H9 (cell line): ENCODE measurements around the gene LRP1-AS. TPM values are rescaled to one million over a fixed set of nuclear protein-coding genes. Genes with fewer than 3 reads are reported as not detected.

Source experiments
- DNase-seq: peaks from one replicate; pipeline ENCODE4 v3.0.0-alpha.2; 2017
- H2AFZ ChIP-seq: one replicate; pipeline ENCODE4 v1.6.1; 2013; ENCODE audit warnings: mild to moderate bottlenecking, low read length, control low read depth, moderate library complexity
- H2AK5ac ChIP-seq: 2 replicates; pipeline ENCODE4 v1.6.1; 2013; ENCODE audit warnings: low read length, control low read depth, mixed read lengths; ENCODE audit not compliant: insufficient read length
- H2BK120ac ChIP-seq: one replicate; pipeline ENCODE4 v1.6.1; 2013; ENCODE audit warnings: low read depth, mild to moderate bottlenecking, low read length, control low read depth, inconsistent platforms; ENCODE audit not compliant: poor library complexity, severe bottlenecking
- H2BK12ac ChIP-seq: 2 replicates; pipeline ENCODE4 v1.6.1; 2013; ENCODE audit warnings: low read length, control low read depth, mixed read lengths, low read depth; ENCODE audit not compliant: insufficient read length
- H2BK15ac ChIP-seq: 2 replicates; pipeline ENCODE4 v1.6.1; 2013; ENCODE audit warnings: low read depth, low read length, control low read depth
- H2BK20ac ChIP-seq: one replicate; pipeline ENCODE4 v1.6.1; 2013; ENCODE audit warnings: low read depth, mild to moderate bottlenecking, low read length, control low read depth, inconsistent platforms; ENCODE audit not compliant: poor library complexity, severe bottlenecking
- H2BK5ac ChIP-seq: 2 replicates; pipeline ENCODE4 v1.6.1; 2013; ENCODE audit warnings: low read length, control low read depth, mixed read lengths; ENCODE audit not compliant: insufficient read length
- H3K14ac ChIP-seq: 2 replicates; pipeline ENCODE4 v1.6.1; 2013; ENCODE audit warnings: low read length, control low read depth; ENCODE audit not compliant: insufficient read depth
- H3K18ac ChIP-seq: 2 replicates; pipeline ENCODE4 v1.6.1; 2013; ENCODE audit warnings: low read depth, mild to moderate bottlenecking, mixed read lengths, low read length, control low read depth; ENCODE audit not compliant: insufficient read length
- H3K23ac ChIP-seq: 2 replicates; pipeline ENCODE4 v1.6.1; 2013; ENCODE audit warnings: low read length, control low read depth, mixed read lengths, low read depth; ENCODE audit not compliant: insufficient read length
- H3K23me2 ChIP-seq: 2 replicates; pipeline ENCODE4 v1.6.1; 2013; ENCODE audit warnings: low read depth, mild to moderate bottlenecking, mixed read lengths, low read length, control low read depth; ENCODE audit not compliant: insufficient read length, poor library complexity, severe bottlenecking
- H3K27ac ChIP-seq: 2 replicates; pipeline ENCODE4 v1.5.1; 2013; ENCODE audit warnings: low read length, control low read depth, mixed read lengths, low read depth; ENCODE audit not compliant: insufficient read length
- H3K27me3 ChIP-seq: 2 replicates; pipeline ENCODE4 v1.6.1; 2013; ENCODE audit warnings: low read length, control low read depth, inconsistent platforms; ENCODE audit not compliant: insufficient read depth
- H3K4ac ChIP-seq: 2 replicates; pipeline ENCODE4 v1.6.1; 2013; ENCODE audit warnings: low read depth, mild to moderate bottlenecking, control low read depth, inconsistent platforms, low read length, moderate library complexity
- H3K4me1 ChIP-seq: 2 replicates; pipeline ENCODE4 v1.6.1; 2013; ENCODE audit warnings: low read length, control low read depth, inconsistent platforms; ENCODE audit not compliant: insufficient read depth
- H3K4me2 ChIP-seq: 2 replicates; pipeline ENCODE4 v1.6.1; 2013; ENCODE audit warnings: low read length, control low read depth, mixed read lengths; ENCODE audit not compliant: insufficient read length, insufficient read depth
- H3K56ac ChIP-seq: 2 replicates; pipeline ENCODE4 v1.6.1; 2013; ENCODE audit warnings: low read depth, mild to moderate bottlenecking, mixed read lengths, low read length, control low read depth; ENCODE audit not compliant: insufficient read length
- H3K79me1 ChIP-seq: 2 replicates; pipeline ENCODE4 v1.6.1; 2013; ENCODE audit warnings: low read depth, mild to moderate bottlenecking, moderate library complexity, low read length, control low read depth, inconsistent platforms; ENCODE audit not compliant: insufficient read depth, poor library complexity, severe bottlenecking
- H3K79me2 ChIP-seq: 2 replicates; pipeline ENCODE4 v1.6.1; 2013; ENCODE audit warnings: low read length, control low read depth, inconsistent platforms; ENCODE audit not compliant: insufficient read depth
- H3K9ac ChIP-seq: 2 replicates; pipeline ENCODE4 v1.6.1; 2013; ENCODE audit warnings: low read length, control low read depth, mixed read lengths; ENCODE audit not compliant: insufficient read length; ENCODE audit errors: extremely low read depth
- H3K9me3 ChIP-seq: one replicate; pipeline ENCODE4 v1.6.1; 2013; ENCODE audit warnings: low read depth, low read length, inconsistent platforms; ENCODE audit not compliant: control insufficient read depth
- H3T11ph ChIP-seq: one replicate; pipeline ENCODE4 v1.6.1; 2013; ENCODE audit warnings: mild to moderate bottlenecking, low read length, control low read depth, inconsistent platforms
- H4K20me1 ChIP-seq: one replicate; pipeline ENCODE4 v1.6.1; 2013; ENCODE audit not compliant: control insufficient read depth, insufficient read length, insufficient read depth
- H4K5ac ChIP-seq: 2 replicates; pipeline ENCODE4 v1.6.1; 2013; ENCODE audit warnings: low read depth, mild to moderate bottlenecking, mixed read lengths, low read length, control low read depth; ENCODE audit not compliant: insufficient read length
- H4K8ac ChIP-seq: replicated peaks from 2 replicates; pipeline ENCODE4 v1.6.1; 2013; ENCODE audit warnings: low read length, control low read depth, mixed read lengths, low read depth; ENCODE audit not compliant: insufficient read length
- H4K91ac ChIP-seq: 2 replicates; pipeline ENCODE4 v1.6.1; 2013; ENCODE audit warnings: low read depth, mild to moderate bottlenecking, moderate library complexity, mixed read lengths, low read length, control low read depth; ENCODE audit not compliant: insufficient read length
- H3K27ac Mint-ChIP-seq, 3 experiments: 2 replicates in 2 of 3; 3 replicates in 1 of 3; pipeline ENCODE4 v1.8.0; 2020 to 2021; ENCODE audit warnings: mixed read lengths in 3 of 3, mild to moderate bottlenecking in 1 of 3, moderate library complexity in 1 of 3
- H3K27me3 Mint-ChIP-seq: 2 replicates; pipeline ENCODE4 v1.8.0; 2021; ENCODE audit warnings: low read depth, mild to moderate bottlenecking, moderate library complexity, mixed read lengths
- H3K36me3 Mint-ChIP-seq, 3 experiments: 2 replicates in 2 of 3; 3 replicates in 1 of 3; pipeline ENCODE4 v1.8.0; 2020 to 2021; ENCODE audit warnings: low read depth in 3 of 3, mixed read lengths in 3 of 3; ENCODE audit not compliant: insufficient read depth in 1 of 3
- H3K4me1 Mint-ChIP-seq, 2 experiments: 2 replicates each; pipeline ENCODE4 v1.8.0; 2020; ENCODE audit warnings: mixed read lengths in 2 of 2
- H3K4me3 Mint-ChIP-seq, 2 experiments: 2 replicates in 1 of 2; 3 replicates in 1 of 2; pipeline ENCODE4 v1.8.0; 2020 to 2021; ENCODE audit warnings: mild to moderate bottlenecking in 2 of 2, mixed read lengths in 2 of 2, moderate library complexity in 1 of 2
- H3K9me3 Mint-ChIP-seq, 2 experiments: 2 replicates in 1 of 2; 3 replicates in 1 of 2; pipeline ENCODE4 v1.8.0; 2020; ENCODE audit warnings: mild to moderate bottlenecking in 2 of 2, mixed read lengths in 2 of 2, moderate library complexity in 1 of 2
- WGBS: extraction: QIAGEN DNeasy Blood & Tissue Kit; methylation state at CpG from one replicate; pipeline ENCODE4 v1.1.7; 2013; ENCODE audit warnings: missing lambda C conversion rate, low lambda C conversion rate, mixed read lengths; ENCODE audit not compliant: insufficient read length; ENCODE audit errors: extremely low coverage; 5-methylcytosine and 5-hydroxymethylcytosine counted together
- total RNA-seq: library from RNA; stranded (reverse); gene quantifications from 2 replicates; pipeline ENCODE4 v1.2.1, GENCODE V29; 2021
- TF ChIP-seq, protein P1 (sequence below): fragments of 200-600 bp; sonication (generic); conservative IDR thresholded peaks from 3 replicates; pipeline ENCODE4 v1.8.0; 2021; ENCODE audit warnings: antibody characterized with exemption, mild to moderate bottlenecking

LRP1-AS gene
- total RNA-seq, 1 experiment from 2014 or later = not detected

DNA sequence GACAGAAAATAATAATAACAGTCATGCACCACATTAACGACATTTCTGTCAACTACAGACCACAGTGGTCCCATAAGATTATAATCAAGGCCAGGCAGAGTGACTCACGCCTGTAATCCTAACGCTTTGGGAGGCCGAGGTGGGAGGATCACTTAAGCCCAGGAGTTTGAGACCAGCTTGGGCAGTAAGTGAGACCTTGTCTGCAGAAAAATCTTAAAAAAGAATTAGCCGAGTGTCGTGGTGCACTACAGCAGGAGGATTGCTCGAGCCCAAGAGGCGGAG lies 49.9 kb downstream of the LRP1-AS start:
- Histone ChIP-seq H4K20me1 (no peaks in the 10 kb centered on the region), H3K79me1 (no peaks in the 10 kb centered on the region), H4K91ac (no peak overlapping the region), H3K9me3 (no peaks in the 10 kb centered on the region), H3K23me2 (no peaks in the 10 kb centered on the region), H3K79me2 (no peaks in the 10 kb centered on the region), H2BK15ac (no peak overlapping the region), H3K4me2 (no peak overlapping the region), H2BK20ac (no peak overlapping the region), H2BK12ac (no peak overlapping the region), H3K27me3 (no peaks in the 10 kb centered on the region), H3T11ph (no peak overlapping the region), H2AK5ac (no peak overlapping the region), H3K4ac (no peak overlapping the region), H2AFZ (no peak overlapping the region), H3K14ac (no peak overlapping the region), H3K56ac (no peak overlapping the region), H3K23ac (no peak overlapping the region), H3K9ac (no peak overlapping the region), H4K8ac (no peak overlapping the region), H3K27ac (no peak overlapping the region), H2BK120ac (no peak overlapping the region), H3K18ac (no peak overlapping the region), H3K4me1 (no peaks in the 10 kb centered on the region; the same call in 1 of the 2 replicates), H4K5ac (no peak overlapping the region), H2BK5ac (no peak overlapping the region)
- Mint-ChIP-seq H3K27ac (no peak overlapping the region), H3K36me3 (peaks cover 10 to 71% (median 57%) of the 10 kb centered on the region in 3 experiments), H3K27me3 (no peaks in the 10 kb centered on the region; the same call in 1 of the 2 replicates), H3K4me1 (peaks cover 31 to 32% of the 10 kb centered on the region in 2 experiments), H3K4me3 (no peak overlapping the region), H3K9me3 (no peaks in the 10 kb centered on the region)
- DNase-seq = no peak
- TF ChIP-seq, protein P1, sequence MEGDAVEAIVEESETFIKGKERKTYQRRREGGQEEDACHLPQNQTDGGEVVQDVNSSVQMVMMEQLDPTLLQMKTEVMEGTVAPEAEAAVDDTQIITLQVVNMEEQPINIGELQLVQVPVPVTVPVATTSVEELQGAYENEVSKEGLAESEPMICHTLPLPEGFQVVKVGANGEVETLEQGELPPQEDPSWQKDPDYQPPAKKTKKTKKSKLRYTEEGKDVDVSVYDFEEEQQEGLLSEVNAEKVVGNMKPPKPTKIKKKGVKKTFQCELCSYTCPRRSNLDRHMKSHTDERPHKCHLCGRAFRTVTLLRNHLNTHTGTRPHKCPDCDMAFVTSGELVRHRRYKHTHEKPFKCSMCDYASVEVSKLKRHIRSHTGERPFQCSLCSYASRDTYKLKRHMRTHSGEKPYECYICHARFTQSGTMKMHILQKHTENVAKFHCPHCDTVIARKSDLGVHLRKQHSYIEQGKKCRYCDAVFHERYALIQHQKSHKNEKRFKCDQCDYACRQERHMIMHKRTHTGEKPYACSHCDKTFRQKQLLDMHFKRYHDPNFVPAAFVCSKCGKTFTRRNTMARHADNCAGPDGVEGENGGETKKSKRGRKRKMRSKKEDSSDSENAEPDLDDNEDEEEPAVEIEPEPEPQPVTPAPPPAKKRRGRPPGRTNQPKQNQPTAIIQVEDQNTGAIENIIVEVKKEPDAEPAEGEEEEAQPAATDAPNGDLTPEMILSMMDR = no peak
- WGBS = no CpG with 5 or more reads among the region's 8 CpGs
